ENCODE data around the gene TMC7. TPM values are rescaled to one million over a fixed set of nuclear protein-coding genes. Genes with fewer than 3 reads are reported as not detected.

The TMC7 gene
- total and polyA plus RNA-seq, 2 of the 13 experiments (the other 11 are each of a cell fraction or from before 2014, with no cell fraction given) = 1.2 to 5.1 TPM

GRCh38 chr16:18969050-18969854 is 14.5 kb upstream of the TMC7 start (continued):
- TF ChIP-seq ZFP1 (CRISPR knock-in tag; IDR thresholded peaks at IDR 0.05) (0 out of 2 replicates have a peak, but pooled peaks have one; percentile 59), ARNTL (CRISPR knock-in tag; IDR thresholded peaks at IDR 0.05) (no peak), ZNF337 (CRISPR knock-in tag; IDR thresholded peaks at IDR 0.05; ENCODE audit: borderline replicate concordance, low read depth) (no peak), NCOR1 (IDR thresholded peaks at IDR 0.05; ENCODE audit: borderline replicate concordance, low read length) (no peak), SP1 (IDR thresholded peaks at IDR 0.05) (no peak), SP1 (CRISPR knock-in tag; IDR thresholded peaks at IDR 0.05) (no peak), SSRP1 (CRISPR knock-in tag; IDR thresholded peaks at IDR 0.05) (0 out of 2 replicates have a peak, but pooled peaks have one; percentile 76), ZNF205 (CRISPR knock-in tag; IDR thresholded peaks at IDR 0.05) (peak; percentile 75), ZNF562 (CRISPR knock-in tag; IDR thresholded peaks at IDR 0.05; ENCODE audit: borderline replicate concordance) (no peak), ZNF501 (CRISPR knock-in tag; IDR thresholded peaks at IDR 0.05) (no peak)
- TF ChIP-seq, protein P1, sequence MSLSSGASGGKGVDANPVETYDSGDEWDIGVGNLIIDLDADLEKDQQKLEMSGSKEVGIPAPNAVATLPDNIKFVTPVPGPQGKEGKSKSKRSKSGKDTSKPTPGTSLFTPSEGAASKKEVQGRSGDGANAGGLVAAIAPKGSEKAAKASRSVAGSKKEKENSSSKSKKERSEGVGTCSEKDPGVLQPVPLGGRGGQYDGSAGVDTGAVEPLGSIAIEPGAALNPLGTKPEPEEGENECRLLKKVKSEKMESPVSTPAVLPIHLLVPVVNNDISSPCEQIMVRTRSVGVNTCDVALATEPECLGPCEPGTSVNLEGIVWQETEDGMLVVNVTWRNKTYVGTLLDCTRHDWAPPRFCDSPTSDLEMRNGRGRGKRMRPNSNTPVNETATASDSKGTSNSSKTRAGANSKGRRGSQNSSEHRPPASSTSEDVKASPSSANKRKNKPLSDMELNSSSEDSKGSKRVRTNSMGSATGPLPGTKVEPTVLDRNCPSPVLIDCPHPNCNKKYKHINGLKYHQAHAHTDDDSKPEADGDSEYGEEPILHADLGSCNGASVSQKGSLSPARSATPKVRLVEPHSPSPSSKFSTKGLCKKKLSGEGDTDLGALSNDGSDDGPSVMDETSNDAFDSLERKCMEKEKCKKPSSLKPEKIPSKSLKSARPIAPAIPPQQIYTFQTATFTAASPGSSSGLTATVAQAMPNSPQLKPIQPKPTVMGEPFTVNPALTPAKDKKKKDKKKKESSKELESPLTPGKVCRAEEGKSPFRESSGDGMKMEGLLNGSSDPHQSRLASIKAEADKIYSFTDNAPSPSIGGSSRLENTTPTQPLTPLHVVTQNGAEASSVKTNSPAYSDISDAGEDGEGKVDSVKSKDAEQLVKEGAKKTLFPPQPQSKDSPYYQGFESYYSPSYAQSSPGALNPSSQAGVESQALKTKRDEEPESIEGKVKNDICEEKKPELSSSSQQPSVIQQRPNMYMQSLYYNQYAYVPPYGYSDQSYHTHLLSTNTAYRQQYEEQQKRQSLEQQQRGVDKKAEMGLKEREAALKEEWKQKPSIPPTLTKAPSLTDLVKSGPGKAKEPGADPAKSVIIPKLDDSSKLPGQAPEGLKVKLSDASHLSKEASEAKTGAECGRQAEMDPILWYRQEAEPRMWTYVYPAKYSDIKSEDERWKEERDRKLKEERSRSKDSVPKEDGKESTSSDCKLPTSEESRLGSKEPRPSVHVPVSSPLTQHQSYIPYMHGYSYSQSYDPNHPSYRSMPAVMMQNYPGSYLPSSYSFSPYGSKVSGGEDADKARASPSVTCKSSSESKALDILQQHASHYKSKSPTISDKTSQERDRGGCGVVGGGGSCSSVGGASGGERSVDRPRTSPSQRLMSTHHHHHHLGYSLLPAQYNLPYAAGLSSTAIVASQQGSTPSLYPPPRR (CRISPR knock-in tag; IDR thresholded peaks at IDR 0.05; ENCODE audit: borderline replicate concordance) = no peak
- TF ChIP-seq, protein P2, sequence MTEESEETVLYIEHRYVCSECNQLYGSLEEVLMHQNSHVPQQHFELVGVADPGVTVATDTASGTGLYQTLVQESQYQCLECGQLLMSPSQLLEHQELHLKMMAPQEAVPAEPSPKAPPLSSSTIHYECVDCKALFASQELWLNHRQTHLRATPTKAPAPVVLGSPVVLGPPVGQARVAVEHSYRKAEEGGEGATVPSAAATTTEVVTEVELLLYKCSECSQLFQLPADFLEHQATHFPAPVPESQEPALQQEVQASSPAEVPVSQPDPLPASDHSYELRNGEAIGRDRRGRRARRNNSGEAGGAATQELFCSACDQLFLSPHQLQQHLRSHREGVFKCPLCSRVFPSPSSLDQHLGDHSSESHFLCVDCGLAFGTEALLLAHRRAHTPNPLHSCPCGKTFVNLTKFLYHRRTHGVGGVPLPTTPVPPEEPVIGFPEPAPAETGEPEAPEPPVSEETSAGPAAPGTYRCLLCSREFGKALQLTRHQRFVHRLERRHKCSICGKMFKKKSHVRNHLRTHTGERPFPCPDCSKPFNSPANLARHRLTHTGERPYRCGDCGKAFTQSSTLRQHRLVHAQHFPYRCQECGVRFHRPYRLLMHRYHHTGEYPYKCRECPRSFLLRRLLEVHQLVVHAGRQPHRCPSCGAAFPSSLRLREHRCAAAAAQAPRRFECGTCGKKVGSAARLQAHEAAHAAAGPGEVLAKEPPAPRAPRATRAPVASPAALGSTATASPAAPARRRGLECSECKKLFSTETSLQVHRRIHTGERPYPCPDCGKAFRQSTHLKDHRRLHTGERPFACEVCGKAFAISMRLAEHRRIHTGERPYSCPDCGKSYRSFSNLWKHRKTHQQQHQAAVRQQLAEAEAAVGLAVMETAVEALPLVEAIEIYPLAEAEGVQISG (CRISPR knock-in tag; IDR thresholded peaks at IDR 0.05) = peak; percentile 50; the same call in 1 of the 2 replicates
- TF ChIP-seq, protein P3, sequence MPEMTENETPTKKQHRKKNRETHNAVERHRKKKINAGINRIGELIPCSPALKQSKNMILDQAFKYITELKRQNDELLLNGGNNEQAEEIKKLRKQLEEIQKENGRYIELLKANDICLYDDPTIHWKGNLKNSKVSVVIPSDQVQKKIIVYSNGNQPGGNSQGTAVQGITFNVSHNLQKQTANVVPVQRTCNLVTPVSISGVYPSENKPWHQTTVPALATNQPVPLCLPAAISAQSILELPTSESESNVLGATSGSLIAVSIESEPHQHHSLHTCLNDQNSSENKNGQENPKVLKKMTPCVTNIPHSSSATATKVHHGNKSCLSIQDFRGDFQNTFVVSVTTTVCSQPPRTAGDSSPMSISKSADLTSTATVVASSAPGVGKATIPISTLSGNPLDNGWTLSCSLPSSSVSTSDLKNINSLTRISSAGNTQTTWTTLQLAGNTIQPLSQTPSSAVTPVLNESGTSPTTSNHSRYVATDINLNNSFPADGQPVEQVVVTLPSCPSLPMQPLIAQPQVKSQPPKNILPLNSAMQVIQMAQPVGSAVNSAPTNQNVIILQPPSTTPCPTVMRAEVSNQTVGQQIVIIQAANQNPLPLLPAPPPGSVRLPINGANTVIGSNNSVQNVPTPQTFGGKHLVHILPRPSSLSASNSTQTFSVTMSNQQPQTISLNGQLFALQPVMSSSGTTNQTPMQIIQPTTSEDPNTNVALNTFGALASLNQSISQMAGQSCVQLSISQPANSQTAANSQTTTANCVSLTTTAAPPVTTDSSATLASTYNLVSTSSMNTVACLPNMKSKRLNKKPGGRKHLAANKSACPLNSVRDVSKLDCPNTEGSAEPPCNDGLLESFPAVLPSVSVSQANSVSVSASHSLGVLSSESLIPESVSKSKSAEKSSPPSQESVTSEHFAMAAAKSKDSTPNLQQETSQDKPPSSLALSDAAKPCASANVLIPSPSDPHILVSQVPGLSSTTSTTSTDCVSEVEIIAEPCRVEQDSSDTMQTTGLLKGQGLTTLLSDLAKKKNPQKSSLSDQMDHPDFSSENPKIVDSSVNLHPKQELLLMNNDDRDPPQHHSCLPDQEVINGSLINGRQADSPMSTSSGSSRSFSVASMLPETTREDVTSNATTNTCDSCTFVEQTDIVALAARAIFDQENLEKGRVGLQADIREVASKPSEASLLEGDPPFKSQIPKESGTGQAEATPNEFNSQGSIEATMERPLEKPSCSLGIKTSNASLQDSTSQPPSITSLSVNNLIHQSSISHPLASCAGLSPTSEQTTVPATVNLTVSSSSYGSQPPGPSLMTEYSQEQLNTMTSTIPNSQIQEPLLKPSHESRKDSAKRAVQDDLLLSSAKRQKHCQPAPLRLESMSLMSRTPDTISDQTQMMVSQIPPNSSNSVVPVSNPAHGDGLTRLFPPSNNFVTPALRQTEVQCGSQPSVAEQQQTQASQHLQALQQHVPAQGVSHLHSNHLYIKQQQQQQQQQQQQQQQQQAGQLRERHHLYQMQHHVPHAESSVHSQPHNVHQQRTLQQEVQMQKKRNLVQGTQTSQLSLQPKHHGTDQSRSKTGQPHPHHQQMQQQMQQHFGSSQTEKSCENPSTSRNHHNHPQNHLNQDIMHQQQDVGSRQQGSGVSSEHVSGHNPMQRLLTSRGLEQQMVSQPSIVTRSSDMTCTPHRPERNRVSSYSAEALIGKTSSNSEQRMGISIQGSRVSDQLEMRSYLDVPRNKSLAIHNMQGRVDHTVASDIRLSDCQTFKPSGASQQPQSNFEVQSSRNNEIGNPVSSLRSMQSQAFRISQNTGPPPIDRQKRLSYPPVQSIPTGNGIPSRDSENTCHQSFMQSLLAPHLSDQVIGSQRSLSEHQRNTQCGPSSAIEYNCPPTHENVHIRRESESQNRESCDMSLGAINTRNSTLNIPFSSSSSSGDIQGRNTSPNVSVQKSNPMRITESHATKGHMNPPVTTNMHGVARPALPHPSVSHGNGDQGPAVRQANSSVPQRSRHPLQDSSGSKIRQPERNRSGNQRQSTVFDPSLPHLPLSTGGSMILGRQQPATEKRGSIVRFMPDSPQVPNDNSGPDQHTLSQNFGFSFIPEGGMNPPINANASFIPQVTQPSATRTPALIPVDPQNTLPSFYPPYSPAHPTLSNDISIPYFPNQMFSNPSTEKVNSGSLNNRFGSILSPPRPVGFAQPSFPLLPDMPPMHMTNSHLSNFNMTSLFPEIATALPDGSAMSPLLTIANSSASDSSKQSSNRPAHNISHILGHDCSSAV (CRISPR knock-in tag; IDR thresholded peaks at IDR 0.05; ENCODE audit: borderline replicate concordance) = no peak
